GM23338 (cell line): ENCODE measurements around the gene SBF1. TPM values are rescaled to one million over a fixed set of nuclear protein-coding genes. Genes with fewer than 3 reads are reported as not detected.

Experiments used
- ATAC-seq: fragments of 200-7000 bp; cut with Tn5 transposase; 3 replicates; pipeline ENCODE4 v1.9.1; 2020
- DNase-seq: peaks from one replicate; pipeline ENCODE4 v3.0.0-alpha.2; 2015; ENCODE audit warnings: low spot score
- H2AFZ ChIP-seq: fragments of 200-600 bp; sonication (generic); 2 replicates; pipeline ENCODE4 v1.8.0; 2016; ENCODE audit warnings: antibody characterized with exemption, mild to moderate bottlenecking, moderate library complexity
- H3F3A ChIP-seq: fragments of 200-600 bp; sonication (generic); replicated peaks from 2 replicates; pipeline ENCODE4 v1.8.0; 2017; ENCODE audit warnings: antibody characterized with exemption, mixed run types, low read depth
- H3K27ac ChIP-seq: fragments of 200-600 bp; sonication (generic); 2 replicates; pipeline ENCODE4 v1.6.1; 2016; ENCODE audit warnings: low read depth
- H3K27me3 ChIP-seq: fragments of 200-600 bp; sonication (generic); 2 replicates; pipeline ENCODE4 v1.8.0; 2016; ENCODE audit warnings: mild to moderate bottlenecking, mixed run types, moderate library complexity; ENCODE audit not compliant: insufficient read depth
- H3K36me3 ChIP-seq: fragments of 200-600 bp; sonication (generic); 2 replicates; pipeline ENCODE4 v1.8.0; 2016; ENCODE audit warnings: mild to moderate bottlenecking; ENCODE audit not compliant: insufficient read depth
- H3K4me1 ChIP-seq: fragments of 200-600 bp; sonication (generic); 2 replicates; pipeline ENCODE4 v1.8.0; 2016; ENCODE audit warnings: mild to moderate bottlenecking, moderate library complexity; ENCODE audit not compliant: insufficient read depth
- H3K4me2 ChIP-seq: fragments of 200-600 bp; sonication (generic); 2 replicates; pipeline ENCODE4 v1.7.1; 2017; ENCODE audit warnings: mixed run types
- H3K4me3 ChIP-seq: fragments of 200-600 bp; sonication (generic); 2 replicates; pipeline ENCODE4 v1.6.1; 2016; ENCODE audit warnings: mixed run types
- H3K79me2 ChIP-seq: fragments of 200-600 bp; sonication (generic); replicated peaks from 2 replicates; pipeline ENCODE4 v1.8.0; 2017; ENCODE audit warnings: mild to moderate bottlenecking; ENCODE audit not compliant: insufficient read depth
- H3K9me2 ChIP-seq: fragments of 200-600 bp; sonication (generic); 2 replicates; pipeline ENCODE4 v1.8.0; 2017; ENCODE audit not compliant: insufficient read depth
- H4K20me1 ChIP-seq: fragments of 200-600 bp; sonication (generic); replicated peaks from 2 replicates; pipeline ENCODE4 v1.8.0; 2017; ENCODE audit warnings: mild to moderate bottlenecking; ENCODE audit not compliant: insufficient read depth
- H3K27ac Mint-ChIP-seq: 2 replicates; pipeline ENCODE4 v1.8.0; 2020; ENCODE audit warnings: inconsistent platforms, mild to moderate bottlenecking, moderate library complexity, mixed read lengths
- H3K27me3 Mint-ChIP-seq: 3 replicates; pipeline ENCODE4 v1.8.0; 2022; ENCODE audit warnings: low read depth, mild to moderate bottlenecking, moderate library complexity, mixed read lengths, inconsistent platforms; ENCODE audit not compliant: insufficient read depth, poor library complexity
- H3K36me3 Mint-ChIP-seq: 3 replicates; pipeline ENCODE4 v1.8.0; 2021; ENCODE audit warnings: low read depth, mild to moderate bottlenecking, inconsistent platforms, moderate library complexity, mixed read lengths
- H3K4me1 Mint-ChIP-seq: 3 replicates; pipeline ENCODE4 v1.8.0; 2020; ENCODE audit warnings: mild to moderate bottlenecking, inconsistent platforms, mixed read lengths
- H3K4me3 Mint-ChIP-seq: 3 replicates; pipeline ENCODE4 v1.8.0; 2021; ENCODE audit warnings: moderate library complexity, mild to moderate bottlenecking, inconsistent platforms, mixed read lengths
- H3K9me3 Mint-ChIP-seq: 3 replicates; pipeline ENCODE4 v1.8.0; 2020; ENCODE audit warnings: moderate library complexity, mild to moderate bottlenecking, inconsistent platforms, mixed read lengths
- CREB1 ChIP-seq: fragments of 250-450 bp; sonication (Bioruptor Pico); IDR thresholded peaks from 2 replicates; pipeline ENCODE4 v1.5.0; 2020; ENCODE audit warnings: low read depth, mild to moderate bottlenecking, moderate library complexity
- EZH2 ChIP-seq: fragments of 200-600 bp; sonication (generic); IDR thresholded peaks from one replicate; pipeline ENCODE4 v1.8.0; 2017; ENCODE audit warnings: antibody characterized with exemption, mild to moderate bottlenecking, low read depth; ENCODE audit not compliant: unreplicated experiment
- EZH2phosphoT487 ChIP-seq: fragments of 200-600 bp; sonication (generic); IDR thresholded peaks from one replicate; pipeline ENCODE4 v1.8.1; 2018; ENCODE audit warnings: antibody characterized with exemption; ENCODE audit not compliant: unreplicated experiment
- JUNB ChIP-seq: IDR thresholded peaks from one replicate; pipeline ENCODE4 v1.6.1; 2016; ENCODE audit warnings: antibody characterized with exemption; ENCODE audit not compliant: unreplicated experiment
- NANOG ChIP-seq: IDR thresholded peaks from 2 replicates; pipeline ENCODE4 v1.6.1; 2016; ENCODE audit warnings: antibody characterized with exemption, borderline replicate concordance
- POLR2AphosphoS5 ChIP-seq: IDR thresholded peaks from 2 replicates; pipeline ENCODE4 v1.6.1; 2016; ENCODE audit warnings: antibody characterized with exemption, low read depth
- STAT1 ChIP-seq: IDR thresholded peaks from one replicate; pipeline ENCODE4 v1.6.1; 2016; ENCODE audit warnings: antibody characterized with exemption; ENCODE audit not compliant: unreplicated experiment
- ZNF114 ChIP-seq: fragments of 250-450 bp; sonication (Bioruptor Pico); IDR thresholded peaks from 2 replicates; pipeline ENCODE4 v1.5.0; 2020; ENCODE audit warnings: mild to moderate bottlenecking, moderate library complexity
- ZNF331 ChIP-seq: fragments of 250-450 bp; sonication (Bioruptor Pico); IDR thresholded peaks from 2 replicates; pipeline ENCODE4 v1.5.0; 2020; ENCODE audit warnings: low read depth, mild to moderate bottlenecking, moderate library complexity
- polyA plus RNA-seq: library from polyadenylated mRNA; unstranded; fragments of >200 nt; fragmentation: Nextera tagmentation; extraction: Ambion mirVana; gene quantifications from 2 replicates; pipeline ENCODE4 v1.2.1, GENCODE V29; 2016
- total RNA-seq: library from RNA; depleted of rRNA; stranded (reverse); fragments of >200 nt; shearing (Covaris generic); gene quantifications from 2 replicates; pipeline ENCODE4 v1.2.3, GENCODE V29; 2014
- TF ChIP-seq, protein P1 (sequence below): IDR thresholded peaks from one replicate; pipeline ENCODE4 v1.6.1; 2018; ENCODE audit warnings: antibody characterized with exemption; ENCODE audit not compliant: unreplicated experiment
- TF ChIP-seq, protein P2 (sequence below), 2 experiments: fragments of 200-600 bp in 1 of 2; sonication (generic) in 1 of 2; conservative IDR thresholded peaks; 2 replicates each; pipeline versions ENCODE4 v1.5.1 to v1.6.1; 2016 to 2017; ENCODE audit warnings: antibody characterized with exemption in 2 of 2, low read depth in 2 of 2, mild to moderate bottlenecking in 2 of 2, moderate library complexity in 1 of 2

The SBF1 gene
- total and polyA plus RNA-seq, 2 experiments from 2014 or later: 26.5 to 85.4 TPM

GRCh38 chr22:50522208-50522805 lies 47.5 kb upstream of the SBF1 start:
- H3K4me3 ChIP-seq: no peak overlapping the region
- Mint-ChIP-seq H3K9me3 (peaks cover 4% of the 10 kb centered on the region; the same call in 1 of the 3 replicates), H3K36me3 (peaks cover 22% of the 10 kb centered on the region), H3K27me3 (peaks cover 16% of the 10 kb centered on the region), H3K4me1 (peaks cover 11% of the 10 kb centered on the region), H3K27ac (no peak overlapping the region), H3K4me3 (no peak overlapping the region)
- no peak overlapping the region for H3K27ac ChIP-seq
- no peaks in the 10 kb centered on the region; the same call in 1 of the 2 replicates for H3K36me3 ChIP-seq
- H3F3A ChIP-seq: peaks cover 4% of the 10 kb centered on the region
- no peaks in the 10 kb centered on the region; the same call in 1 of the 2 replicates for H4K20me1 ChIP-seq
- DNase-seq (no peak), ATAC-seq (no peak)
- no peaks in the 10 kb centered on the region for H3K79me2 ChIP-seq
- no peaks in the 10 kb centered on the region; the same call in 1 of the 2 replicates for H3K4me1 ChIP-seq
- no peak overlapping the region for H2AFZ ChIP-seq
- peaks cover 8% of the 10 kb centered on the region for H3K27me3 ChIP-seq
- H3K9me2 ChIP-seq: no peaks in the 10 kb centered on the region
- no peak overlapping the region for H3K4me2 ChIP-seq
- TF ChIP-seq, protein P1, sequence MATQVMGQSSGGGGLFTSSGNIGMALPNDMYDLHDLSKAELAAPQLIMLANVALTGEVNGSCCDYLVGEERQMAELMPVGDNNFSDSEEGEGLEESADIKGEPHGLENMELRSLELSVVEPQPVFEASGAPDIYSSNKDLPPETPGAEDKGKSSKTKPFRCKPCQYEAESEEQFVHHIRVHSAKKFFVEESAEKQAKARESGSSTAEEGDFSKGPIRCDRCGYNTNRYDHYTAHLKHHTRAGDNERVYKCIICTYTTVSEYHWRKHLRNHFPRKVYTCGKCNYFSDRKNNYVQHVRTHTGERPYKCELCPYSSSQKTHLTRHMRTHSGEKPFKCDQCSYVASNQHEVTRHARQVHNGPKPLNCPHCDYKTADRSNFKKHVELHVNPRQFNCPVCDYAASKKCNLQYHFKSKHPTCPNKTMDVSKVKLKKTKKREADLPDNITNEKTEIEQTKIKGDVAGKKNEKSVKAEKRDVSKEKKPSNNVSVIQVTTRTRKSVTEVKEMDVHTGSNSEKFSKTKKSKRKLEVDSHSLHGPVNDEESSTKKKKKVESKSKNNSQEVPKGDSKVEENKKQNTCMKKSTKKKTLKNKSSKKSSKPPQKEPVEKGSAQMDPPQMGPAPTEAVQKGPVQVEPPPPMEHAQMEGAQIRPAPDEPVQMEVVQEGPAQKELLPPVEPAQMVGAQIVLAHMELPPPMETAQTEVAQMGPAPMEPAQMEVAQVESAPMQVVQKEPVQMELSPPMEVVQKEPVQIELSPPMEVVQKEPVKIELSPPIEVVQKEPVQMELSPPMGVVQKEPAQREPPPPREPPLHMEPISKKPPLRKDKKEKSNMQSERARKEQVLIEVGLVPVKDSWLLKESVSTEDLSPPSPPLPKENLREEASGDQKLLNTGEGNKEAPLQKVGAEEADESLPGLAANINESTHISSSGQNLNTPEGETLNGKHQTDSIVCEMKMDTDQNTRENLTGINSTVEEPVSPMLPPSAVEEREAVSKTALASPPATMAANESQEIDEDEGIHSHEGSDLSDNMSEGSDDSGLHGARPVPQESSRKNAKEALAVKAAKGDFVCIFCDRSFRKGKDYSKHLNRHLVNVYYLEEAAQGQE: no peak
- TF ChIP-seq EZH2phosphoT487 (no peak), JUNB (no peak), ZNF331 (CRISPR knock-in tag) (no peak)

GRCh38 chr22:50521710-50522109 lies 46.9 kb upstream of the SBF1 start:
- Histone ChIP-seq H3K4me1 (no peaks in the 10 kb centered on the region; the same call in 1 of the 2 replicates), H3F3A (peaks cover 4% of the 10 kb centered on the region), H3K79me2 (0 out of 2 replicates have a peak, but pooled peaks cover 1% of the 10 kb centered on the region), H3K9me2 (no peaks in the 10 kb centered on the region), H2AFZ (no peak overlapping the region), H3K27ac (no peak overlapping the region), H3K4me2 (no peak overlapping the region), H3K4me3 (no peak overlapping the region), H3K27me3 (peaks cover 2% of the 10 kb centered on the region; the same call in 1 of the 2 replicates), H4K20me1 (no peaks in the 10 kb centered on the region; the same call in 1 of the 2 replicates), H3K36me3 (no peaks in the 10 kb centered on the region; the same call in 1 of the 2 replicates)
- H3K27ac Mint-ChIP-seq: no peak overlapping the region
- H3K4me1 Mint-ChIP-seq: peaks cover 5% of the 10 kb centered on the region
- ATAC-seq (no peak), DNase-seq (no peak)
- peaks cover 4% of the 10 kb centered on the region; the same call in 1 of the 3 replicates for H3K9me3 Mint-ChIP-seq
- peaks cover 10% of the 10 kb centered on the region for H3K27me3 Mint-ChIP-seq
- H3K4me3 Mint-ChIP-seq: no peak overlapping the region
- H3K36me3 Mint-ChIP-seq: peaks cover 22% of the 10 kb centered on the region
- no peak for TF ChIP-seq ZNF331 (CRISPR knock-in tag)
- TF ChIP-seq, protein P2, sequence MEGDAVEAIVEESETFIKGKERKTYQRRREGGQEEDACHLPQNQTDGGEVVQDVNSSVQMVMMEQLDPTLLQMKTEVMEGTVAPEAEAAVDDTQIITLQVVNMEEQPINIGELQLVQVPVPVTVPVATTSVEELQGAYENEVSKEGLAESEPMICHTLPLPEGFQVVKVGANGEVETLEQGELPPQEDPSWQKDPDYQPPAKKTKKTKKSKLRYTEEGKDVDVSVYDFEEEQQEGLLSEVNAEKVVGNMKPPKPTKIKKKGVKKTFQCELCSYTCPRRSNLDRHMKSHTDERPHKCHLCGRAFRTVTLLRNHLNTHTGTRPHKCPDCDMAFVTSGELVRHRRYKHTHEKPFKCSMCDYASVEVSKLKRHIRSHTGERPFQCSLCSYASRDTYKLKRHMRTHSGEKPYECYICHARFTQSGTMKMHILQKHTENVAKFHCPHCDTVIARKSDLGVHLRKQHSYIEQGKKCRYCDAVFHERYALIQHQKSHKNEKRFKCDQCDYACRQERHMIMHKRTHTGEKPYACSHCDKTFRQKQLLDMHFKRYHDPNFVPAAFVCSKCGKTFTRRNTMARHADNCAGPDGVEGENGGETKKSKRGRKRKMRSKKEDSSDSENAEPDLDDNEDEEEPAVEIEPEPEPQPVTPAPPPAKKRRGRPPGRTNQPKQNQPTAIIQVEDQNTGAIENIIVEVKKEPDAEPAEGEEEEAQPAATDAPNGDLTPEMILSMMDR (conservative IDR thresholded peaks at IDR 0.05; ENCODE audit: low read depth in 2 of 2): no peak
- TF ChIP-seq, protein P1: no peak
- TF ChIP-seq CREB1: no peak
- TF ChIP-seq JUNB: no peak
- TF ChIP-seq EZH2: no peak
- TF ChIP-seq NANOG: no peak
- no peak for TF ChIP-seq STAT1
- no peak for TF ChIP-seq POLR2AphosphoS5
- TF ChIP-seq ZNF114 (CRISPR knock-in tag): no peak
